ENCODE data around the gene TMEM52.

TMEM52 gene

GRCh38 chr1:1939296-1940122 is 20.4 kb upstream of the TMEM52 start:
- TF ChIP-seq CTCF (IDR thresholded peaks at IDR 0.05) = no peak

- TF ChIP-seq CTCF (IDR thresholded peaks at IDR 0.05) = no peak
Observed at GRCh38 chr1:1938613-1939295, 19.7 kb upstream of the TMEM52 start.

- no peak for TF ChIP-seq CTCF (IDR thresholded peaks at IDR 0.05)
Observed at GRCh38 chr1:1938276-1938573, 19.1 kb upstream of the TMEM52 start.

GRCh38 chr1:1937549-1938275 is 18.6 kb upstream of the TMEM52 start:
- no peak for TF ChIP-seq CTCF (IDR thresholded peaks at IDR 0.05)

GRCh38 chr1:1937061-1937460 is 18.0 kb upstream of the TMEM52 start:
- no peak for TF ChIP-seq CTCF (IDR thresholded peaks at IDR 0.05)

- TF ChIP-seq CTCF (IDR thresholded peaks at IDR 0.05) = no peak
Observed at GRCh38 chr1:1929639-1930545, 10.8 kb upstream of the TMEM52 start.

- no peak for TF ChIP-seq CTCF (IDR thresholded peaks at IDR 0.05)
Observed at GRCh38 chr1:1929102-1929638, 10.1 kb upstream of the TMEM52 start.

Measured in LNCAP (cell line).